HG03439 (cell line): ENCODE results near the gene PCDHAC2.

ENCODE experiments used
- ATAC-seq: cut with Tn5 transposase; IDR thresholded peaks from one replicate; pipeline ENCODE4 v1.9.1; 2021; ENCODE audit warnings: mild to moderate bottlenecking, moderate library complexity; ENCODE audit not compliant: unreplicated experiment

The PCDHAC2 gene

GRCh38 chr5:140982083-140982716 lies 15.9 kb downstream of the PCDHAC2 start:
- no peak for ATAC-seq

- ATAC-seq, result no peak
Measured at GRCh38 chr5:140986117-140986521, 19.8 kb downstream of the PCDHAC2 start.

GRCh38 chr5:140988100-140988499 lies 21.8 kb downstream of the PCDHAC2 start:
- no peak for ATAC-seq

- ATAC-seq, result no peak
Measured at GRCh38 chr5:140988608-140989007, 22.3 kb downstream of the PCDHAC2 start.

- no peak for ATAC-seq
Measured at GRCh38 chr5:140989254-140990020, 23.2 kb downstream of the PCDHAC2 start.

- no peak for ATAC-seq
Measured at GRCh38 chr5:140992828-140993227, 26.6 kb downstream of the PCDHAC2 start.

- ATAC-seq, result no peak
Measured at GRCh38 chr5:140996060-140996459, 29.8 kb downstream of the PCDHAC2 start.

GRCh38 chr5:140998921-140999410 lies 32.7 kb downstream of the PCDHAC2 start:
- ATAC-seq, result no peak

GRCh38 chr5:141001446-141001843 lies 35.2 kb downstream of the PCDHAC2 start:
- ATAC-seq, result no peak

GRCh38 chr5:141001844-141002604 lies 35.7 kb downstream of the PCDHAC2 start:
- no peak for ATAC-seq

GRCh38 chr5:141002605-141002965 lies 36.3 kb downstream of the PCDHAC2 start:
- ATAC-seq, result no peak

- no peak for ATAC-seq
Measured at GRCh38 chr5:141003031-141003430, 36.8 kb downstream of the PCDHAC2 start.

- ATAC-seq, result no peak
Measured at GRCh38 chr5:141003791-141004611, 37.7 kb downstream of the PCDHAC2 start.

GRCh38 chr5:141007791-141008190 lies 41.5 kb downstream of the PCDHAC2 start:
- ATAC-seq, result no peak

- ATAC-seq, result no peak
Measured at GRCh38 chr5:141010047-141010793, 43.9 kb downstream of the PCDHAC2 start.

GRCh38 chr5:141017943-141018342 lies 51.7 kb downstream of the PCDHAC2 start:
- no peak for ATAC-seq
